GM19463 (cell line): ENCODE results near the gene TNFAIP8L3.
"Not testable (repeated sequence)": the region's sequence is repeated elsewhere in the genome, so short reads cannot be mapped to it uniquely, and the experiment has no call there.

Source experiments
- ATAC-seq: cut with Tn5 transposase; IDR thresholded peaks from one replicate; pipeline ENCODE4 v1.9.1; 2021; ENCODE audit warnings: mild to moderate bottlenecking, moderate library complexity; ENCODE audit not compliant: unreplicated experiment

Gene TNFAIP8L3

GRCh38 chr15:51094606-51095569 lies at the start of gene TNFAIP8L3:
Gene TNFAIP8L3 (minus strand): TSS chr15:51094906. CDS start chr15:51094595, 311 bp downstream.
- ATAC-seq: no peak

- no peak for ATAC-seq
Observed at GRCh38 chr15:51144021-51144532, 49.4 kb upstream of the TNFAIP8L3 start.

GRCh38 chr15:51140347-51140746 lies 45.6 kb upstream of the TNFAIP8L3 start:
- ATAC-seq: not testable (repeated sequence)

- no peak for ATAC-seq
Observed at GRCh38 chr15:51139091-51139490, 44.4 kb upstream of the TNFAIP8L3 start.

DNA sequence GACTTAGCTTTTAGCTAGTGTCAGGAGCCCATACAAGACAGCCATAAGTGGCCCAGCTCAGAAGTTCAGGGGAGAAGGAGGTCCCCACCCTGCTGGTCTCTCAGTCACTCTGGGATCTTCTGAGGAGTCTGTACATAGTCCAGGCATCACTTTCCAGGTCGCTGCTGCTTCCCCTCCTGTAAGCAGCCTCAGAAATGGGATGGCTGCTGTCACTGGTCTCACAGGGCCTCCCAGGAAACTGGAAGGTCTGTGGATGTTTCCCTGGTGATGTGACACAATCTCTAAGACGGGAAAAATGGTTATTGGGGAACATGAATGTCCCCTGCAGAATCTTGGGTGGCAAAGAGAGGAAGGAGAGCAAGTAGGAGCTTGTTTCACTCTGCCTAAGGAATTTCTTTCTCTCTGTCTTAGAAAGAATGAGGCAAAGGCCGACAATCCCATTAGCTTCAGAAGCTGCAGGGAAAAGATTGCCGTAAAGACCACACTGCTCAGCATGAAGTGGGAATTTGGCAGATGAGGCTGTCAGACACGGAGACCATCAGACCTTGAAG lies 43.2 kb upstream of the TNFAIP8L3 start:
- ATAC-seq: no peak

GRCh38 chr15:51137024-51137423 lies 42.3 kb upstream of the TNFAIP8L3 start:
- no peak for ATAC-seq

GRCh38 chr15:51135276-51135675 lies 40.6 kb upstream of the TNFAIP8L3 start:
- no peak for ATAC-seq

- no peak for ATAC-seq
Observed at GRCh38 chr15:51134416-51135199, 39.9 kb upstream of the TNFAIP8L3 start.

GRCh38 chr15:51133140-51133765 lies 38.5 kb upstream of the TNFAIP8L3 start:
- no peak for ATAC-seq

DNA sequence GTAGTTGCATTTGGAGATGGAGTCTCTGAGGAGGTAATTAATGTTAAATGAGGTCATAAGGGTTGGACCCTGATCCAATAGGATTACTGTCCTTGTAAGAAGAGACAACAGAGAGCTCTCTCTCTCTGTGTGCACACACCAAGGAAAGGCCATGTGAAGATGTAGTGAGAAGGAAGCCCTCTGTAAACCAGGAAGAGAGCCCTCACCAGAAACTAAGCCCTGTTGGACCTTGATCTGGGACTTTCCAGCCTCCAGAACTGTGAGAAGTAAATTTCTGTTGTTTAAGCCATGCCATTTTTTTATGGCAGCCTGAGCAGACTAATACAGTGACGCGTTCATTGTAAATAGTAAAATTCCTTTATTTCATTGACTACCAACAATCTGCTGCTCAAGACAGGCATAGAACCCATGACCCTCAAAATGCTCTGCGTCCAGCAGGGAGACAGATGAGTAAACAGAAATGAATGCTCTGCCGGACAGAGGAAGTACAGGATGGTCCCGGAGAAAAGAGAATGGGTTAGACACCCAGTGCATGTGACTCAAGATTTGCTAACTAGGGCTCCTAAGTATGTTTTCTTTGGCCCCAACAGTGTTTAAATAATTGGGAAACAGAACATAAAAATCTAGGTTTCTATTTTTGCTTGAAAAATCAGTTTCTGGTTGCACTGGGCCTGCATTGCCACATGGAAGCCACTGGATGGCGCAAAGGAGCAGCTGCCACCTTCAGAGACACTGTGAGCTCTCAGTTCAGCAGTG lies 37.9 kb upstream of the TNFAIP8L3 start:
- ATAC-seq: no peak

GRCh38 chr15:51131596-51132290 lies 37.0 kb upstream of the TNFAIP8L3 start:
- ATAC-seq: no peak

GRCh38 chr15:51130344-51130743 lies 35.6 kb upstream of the TNFAIP8L3 start:
- ATAC-seq: no peak

DNA sequence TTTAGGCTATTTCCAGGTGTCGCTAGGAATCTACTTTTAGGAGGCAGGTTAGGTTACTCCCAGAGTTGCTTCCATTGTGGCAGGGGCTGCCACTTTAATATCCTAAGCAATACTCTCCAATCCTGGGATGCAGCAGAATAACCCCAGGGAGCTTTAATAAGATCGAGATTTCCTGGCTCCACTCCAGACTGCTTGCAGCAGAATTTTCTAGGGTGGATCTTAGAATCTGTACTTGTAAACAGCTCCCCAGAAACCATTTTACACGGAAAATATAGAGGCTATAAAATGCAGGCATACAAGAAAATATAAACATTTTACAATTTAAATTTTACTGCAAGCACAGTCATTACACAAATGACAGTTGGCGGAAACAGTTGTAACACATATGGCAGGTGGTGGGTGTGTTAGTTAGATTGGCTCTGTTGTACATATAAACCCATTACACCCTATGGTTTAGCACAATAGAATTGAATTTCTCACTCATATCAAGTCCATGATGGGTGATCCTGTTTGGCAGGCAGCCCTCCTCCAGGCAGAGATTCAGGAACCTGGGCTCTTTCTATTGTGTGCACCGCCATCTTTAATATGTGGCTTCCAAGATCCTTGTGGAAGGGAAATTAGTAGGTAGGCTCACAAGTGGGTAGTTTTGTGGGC lies 35.0 kb upstream of the TNFAIP8L3 start:
- ATAC-seq: no peak

- no peak for ATAC-seq
Observed at GRCh38 chr15:51128701-51129100, 34.0 kb upstream of the TNFAIP8L3 start.

- ATAC-seq: no peak
Observed at GRCh38 chr15:51126842-51127241, 32.1 kb upstream of the TNFAIP8L3 start.

GRCh38 chr15:51123002-51123401 lies 28.3 kb upstream of the TNFAIP8L3 start:
- ATAC-seq: not testable (repeated sequence)

- no peak for ATAC-seq
Observed at GRCh38 chr15:51121631-51122225, 27.0 kb upstream of the TNFAIP8L3 start.

- ATAC-seq: no peak
Observed at GRCh38 chr15:51121118-51121517, 26.4 kb upstream of the TNFAIP8L3 start.
